Type B pancreatic cell (in vitro differentiated cells): ENCODE measurements around the gene REELD1. TPM values are rescaled to one million over a fixed set of nuclear protein-coding genes. Genes with fewer than 3 reads are reported as not detected.

Experiments
- DNase-seq: peaks from one replicate; pipeline ENCODE4 v3.0.0; 2021; ENCODE audit warnings: mixed read lengths; ENCODE audit not compliant: unreplicated experiment; ENCODE audit errors: extremely low spot score
- H3K27ac Mint-ChIP-seq: 2 replicates; pipeline ENCODE4 v1.8.0; 2021; ENCODE audit warnings: mild to moderate bottlenecking, mixed read lengths
- H3K27me3 Mint-ChIP-seq: 2 replicates; pipeline ENCODE4 v1.8.0; 2021; ENCODE audit warnings: mixed read lengths
- H3K36me3 Mint-ChIP-seq: 2 replicates; pipeline ENCODE4 v1.8.0; 2021; ENCODE audit warnings: mixed read lengths
- H3K4me1 Mint-ChIP-seq: one replicate; pipeline ENCODE4 v1.8.0; 2021; ENCODE audit warnings: mixed read lengths; ENCODE audit not compliant: unreplicated experiment
- H3K4me3 Mint-ChIP-seq: 2 replicates; pipeline ENCODE4 v1.8.0; 2021; ENCODE audit warnings: mild to moderate bottlenecking, mixed read lengths
- H3K9me3 Mint-ChIP-seq: 2 replicates; pipeline ENCODE4 v1.8.0; 2021; ENCODE audit warnings: mixed read lengths
- CTCF ChIP-seq: fragments of 200-600 bp; sonication (generic); conservative IDR thresholded peaks from 2 replicates; pipeline ENCODE4 v1.5.0; 2021; ENCODE audit warnings: antibody characterized with exemption, mild to moderate bottlenecking
- total RNA-seq: library from RNA; stranded (reverse); gene quantifications from 2 replicates; pipeline ENCODE4 v1.2.1, GENCODE V29; 2021; ENCODE audit warnings: low replicate concordance

The REELD1 gene
- total RNA-seq, 1 donor from 2014 or later: 0.14 TPM

- no peak overlapping the region for H3K4me3 Mint-ChIP-seq
- H3K27ac Mint-ChIP-seq: no peak overlapping the region
- no peaks in the 10 kb centered on the region for H3K9me3 Mint-ChIP-seq
- no peaks in the 10 kb centered on the region for H3K4me1 Mint-ChIP-seq
- DNase-seq: no peak
- no peaks in the 10 kb centered on the region for H3K27me3 Mint-ChIP-seq
- H3K36me3 Mint-ChIP-seq: peaks cover 2% of the 10 kb centered on the region
- TF ChIP-seq CTCF: no peak
Observed at GRCh38 chr4:146263793-146264192, 49.5 kb downstream of the REELD1 start.

GRCh38 chr4:146265950-146266490 is 51.7 kb downstream of the REELD1 start:
- H3K4me3 Mint-ChIP-seq: no peak overlapping the region
- no peak for TF ChIP-seq CTCF
- H3K27ac Mint-ChIP-seq: no peak overlapping the region
- DNase-seq: no peak
- H3K9me3 Mint-ChIP-seq: no peaks in the 10 kb centered on the region
- H3K27me3 Mint-ChIP-seq: no peaks in the 10 kb centered on the region
- no peaks in the 10 kb centered on the region for H3K36me3 Mint-ChIP-seq
- no peaks in the 10 kb centered on the region for H3K4me1 Mint-ChIP-seq

- no peak for TF ChIP-seq CTCF
- H3K9me3 Mint-ChIP-seq: no peaks in the 10 kb centered on the region
- no peaks in the 10 kb centered on the region for H3K27me3 Mint-ChIP-seq
- DNase-seq: no peak
- no peaks in the 10 kb centered on the region for H3K4me1 Mint-ChIP-seq
- no peaks in the 10 kb centered on the region for H3K36me3 Mint-ChIP-seq
- H3K27ac Mint-ChIP-seq: no peak overlapping the region
- H3K4me3 Mint-ChIP-seq: no peak overlapping the region
Observed at GRCh38 chr4:146267826-146268225, 53.5 kb downstream of the REELD1 start.

- no peak for TF ChIP-seq CTCF
- H3K9me3 Mint-ChIP-seq: no peaks in the 10 kb centered on the region
- no peak overlapping the region for H3K27ac Mint-ChIP-seq
- H3K36me3 Mint-ChIP-seq: no peaks in the 10 kb centered on the region
- H3K4me1 Mint-ChIP-seq: no peaks in the 10 kb centered on the region
- no peak for DNase-seq
- H3K27me3 Mint-ChIP-seq: no peaks in the 10 kb centered on the region
- no peak overlapping the region for H3K4me3 Mint-ChIP-seq
Observed at GRCh38 chr4:146269228-146269653, 54.9 kb downstream of the REELD1 start.

- Mint-ChIP-seq H3K27me3 (no peaks in the 10 kb centered on the region), H3K9me3 (no peaks in the 10 kb centered on the region), H3K4me1 (no peaks in the 10 kb centered on the region), H3K36me3 (no peaks in the 10 kb centered on the region), H3K4me3 (no peak overlapping the region), H3K27ac (no peak overlapping the region)
- DNase-seq: no peak
- TF ChIP-seq CTCF: no peak
Observed at GRCh38 chr4:146271466-146271865, 57.1 kb downstream of the REELD1 start.
